NCI-H1436 (cell line): ENCODE measurements around the gene TWNK.
"Not testable (repeated sequence)": the region's sequence is repeated elsewhere in the genome, so short reads cannot be mapped to it uniquely, and the experiment has no call there.

Source experiments
- DNase-seq: peaks from one replicate; lab custom pipeline; 2025; lab: John Stamatoyannopoulos, UW

TWNK gene

DNA sequence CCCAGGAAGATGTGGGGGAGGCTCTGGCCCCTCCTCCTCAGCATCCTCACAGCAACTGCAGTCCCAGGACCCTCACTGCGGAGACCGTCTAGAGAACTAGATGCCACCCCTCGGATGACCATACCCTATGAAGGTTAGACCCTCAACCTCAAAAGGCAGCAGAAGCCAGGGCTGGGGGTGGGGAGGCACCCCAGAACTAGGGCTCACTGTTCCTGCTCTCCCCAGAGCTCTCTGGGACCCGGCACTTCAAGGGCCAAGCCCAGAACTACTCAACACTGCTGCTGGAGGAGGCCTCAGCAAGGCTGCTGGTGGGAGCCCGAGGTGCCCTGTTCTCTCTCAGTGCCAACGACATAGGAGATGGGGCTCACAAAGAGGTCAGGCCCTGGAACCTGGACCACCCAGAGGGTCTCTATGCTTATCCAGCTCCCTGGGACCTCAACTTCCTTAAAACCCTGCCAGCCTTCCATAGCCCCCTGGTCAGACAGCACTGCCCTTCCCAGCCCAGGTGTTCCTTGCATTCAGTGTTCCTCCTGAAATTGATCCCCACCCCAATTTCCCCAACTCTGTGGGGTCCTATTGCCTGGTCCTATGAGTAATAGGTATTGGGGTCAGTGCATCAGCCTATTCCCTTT lies 14.3 kb upstream of the TWNK start:
- DNase-seq, result no peak

DNA sequence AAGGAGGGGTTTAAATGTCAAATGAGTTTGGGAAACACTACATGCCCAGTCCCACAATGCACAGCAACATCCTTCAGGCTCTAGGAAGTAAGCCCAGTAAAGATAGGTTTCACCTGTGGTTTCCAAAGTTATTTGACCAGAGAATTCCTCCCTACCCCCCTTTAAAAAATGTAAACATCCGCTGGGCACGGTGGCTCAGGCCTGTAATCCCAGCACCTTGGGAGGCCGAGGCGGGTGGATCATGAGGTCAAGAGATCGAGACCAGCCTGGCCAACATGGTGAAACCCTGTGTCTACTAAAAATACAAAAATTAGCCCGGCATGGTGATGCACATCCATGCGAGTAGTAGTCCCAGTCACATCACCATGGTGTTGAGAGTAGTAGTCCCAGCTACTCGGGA lies 11.9 kb upstream of the TWNK start:
- DNase-seq, result not testable (repeated sequence)

DNA sequence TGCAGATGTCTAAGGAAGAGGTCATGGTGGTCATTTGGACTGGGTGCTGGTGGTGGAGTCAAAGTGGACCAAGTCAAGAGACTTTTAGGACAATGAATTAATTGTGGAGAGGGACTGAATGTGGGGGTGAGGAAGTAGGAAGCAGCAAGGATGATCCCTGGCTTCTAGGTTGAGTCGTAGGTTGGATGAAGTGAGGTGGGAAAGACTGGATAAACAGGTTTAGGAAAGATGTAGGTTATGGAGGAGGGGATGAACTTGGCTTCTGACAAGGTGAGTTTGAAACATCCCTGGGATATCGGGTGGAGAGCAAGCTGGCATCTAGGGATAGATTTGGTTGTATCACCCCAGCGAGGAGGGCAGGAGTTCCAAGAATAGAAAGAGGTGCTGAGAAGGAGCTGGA lies 10.4 kb upstream of the TWNK start:
- DNase-seq, result no peak

DNA sequence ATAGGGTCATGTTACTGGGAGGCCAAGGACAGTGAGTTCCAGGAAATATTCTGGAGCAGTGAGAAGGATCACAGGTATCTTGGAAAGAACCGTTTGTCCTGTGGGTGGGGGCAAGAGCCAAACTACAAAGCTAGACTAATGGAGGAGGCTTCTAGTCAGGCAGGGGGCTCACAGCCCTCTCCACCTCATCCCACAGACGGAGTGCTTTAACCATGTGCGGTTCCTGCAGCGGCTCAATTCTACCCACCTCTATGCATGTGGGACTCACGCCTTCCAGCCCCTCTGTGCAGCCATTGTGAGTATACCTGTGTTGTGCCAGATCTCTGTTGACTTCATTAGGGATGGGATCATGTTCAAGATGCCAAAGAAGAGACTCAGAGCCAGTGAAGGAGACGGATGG lies 9.9 kb upstream of the TWNK start:
- DNase-seq, result no peak

DNA sequence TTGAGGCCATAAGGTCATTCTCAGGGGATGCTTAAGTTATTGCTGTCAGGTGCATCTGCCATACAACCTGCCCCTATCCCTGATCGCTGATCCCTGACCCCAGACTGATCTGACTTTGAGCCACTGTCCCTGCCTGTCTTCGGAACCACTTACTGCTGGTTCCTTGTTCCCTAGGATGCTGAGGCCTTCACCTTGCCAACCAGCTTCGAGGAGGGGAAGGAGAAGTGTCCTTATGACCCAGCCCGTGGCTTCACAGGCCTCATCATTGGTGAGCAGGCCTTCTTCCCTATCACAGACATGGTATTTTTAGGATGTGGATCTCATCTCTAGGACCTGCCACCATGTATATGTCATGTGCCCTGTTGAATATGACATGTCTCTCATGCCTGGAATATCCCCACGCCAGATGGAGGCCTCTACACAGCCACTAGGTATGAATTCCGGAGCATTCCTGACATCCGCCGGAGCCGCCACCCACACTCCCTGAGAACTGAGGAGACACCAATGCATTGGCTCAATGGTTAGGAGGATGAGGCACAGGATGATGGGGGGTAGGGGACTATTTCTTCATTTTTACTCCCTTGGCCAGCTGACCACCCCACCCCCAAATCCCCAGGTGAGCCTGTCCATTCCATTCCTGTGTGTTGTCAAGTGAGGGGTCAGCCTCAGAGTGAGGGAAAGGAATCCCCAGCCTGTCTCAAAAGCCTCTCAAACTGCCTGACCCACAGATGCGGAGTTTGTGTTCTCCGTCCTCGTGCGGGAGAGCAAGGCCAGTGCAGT lies 9.0 kb upstream of the TWNK start:
- DNase-seq, result no peak

DNA sequence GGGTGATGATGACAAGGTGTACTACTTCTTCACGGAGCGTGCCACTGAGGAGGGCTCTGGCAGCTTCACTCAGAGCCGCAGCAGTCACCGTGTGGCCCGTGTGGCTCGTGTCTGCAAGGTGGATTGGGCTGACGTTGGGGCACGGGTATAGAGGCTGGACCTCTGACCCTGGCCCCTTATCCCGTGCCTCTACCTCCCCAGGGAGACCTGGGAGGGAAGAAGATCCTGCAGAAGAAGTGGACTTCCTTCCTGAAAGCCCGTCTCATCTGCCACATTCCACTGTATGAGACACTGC lies 8.5 kb upstream of the TWNK start:
- no peak for DNase-seq

DNA sequence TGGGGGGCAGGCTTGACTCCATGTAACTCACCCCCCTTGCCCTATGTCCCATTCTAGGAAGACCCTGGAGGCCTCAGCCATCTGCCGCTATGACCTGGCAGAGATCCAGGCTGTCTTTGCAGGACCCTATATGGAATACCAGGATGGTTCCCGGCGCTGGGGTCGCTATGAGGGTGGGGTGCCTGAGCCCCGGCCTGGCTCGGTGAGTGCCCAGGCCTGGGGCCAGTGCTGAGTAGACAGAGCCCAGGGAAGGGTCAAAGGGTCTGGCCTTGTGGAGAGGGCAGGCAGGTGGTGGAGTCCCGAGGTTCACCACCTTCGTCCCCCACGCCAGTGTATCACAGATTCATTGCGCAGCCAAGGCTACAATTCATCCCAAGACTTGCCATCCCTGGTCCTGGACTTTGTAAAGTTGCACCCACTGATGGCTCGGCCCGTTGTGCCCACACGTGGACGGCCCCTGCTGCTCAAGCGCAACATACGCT lies 7.5 kb upstream of the TWNK start:
- no peak for DNase-seq

DNA sequence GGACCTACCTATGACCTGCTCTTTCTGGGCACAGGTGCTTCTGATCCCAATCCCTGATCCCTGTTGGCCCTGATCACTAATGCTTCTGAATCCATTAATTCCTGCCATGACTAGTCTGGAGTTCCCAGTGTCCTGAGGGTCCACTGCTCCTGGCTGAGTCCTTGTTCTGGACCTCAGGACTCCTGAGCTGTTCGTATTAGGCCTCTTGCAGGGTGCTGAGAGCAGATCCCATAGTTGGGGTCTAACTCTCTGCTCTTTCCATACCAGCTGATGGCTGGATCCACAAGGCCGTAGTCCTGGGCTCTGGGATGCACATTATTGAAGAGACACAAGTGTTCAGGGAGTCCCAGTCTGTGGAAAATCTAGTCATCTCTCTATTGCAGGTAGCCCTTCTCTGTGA lies 7.0 kb upstream of the TWNK start:
- no peak for DNase-seq

DNA sequence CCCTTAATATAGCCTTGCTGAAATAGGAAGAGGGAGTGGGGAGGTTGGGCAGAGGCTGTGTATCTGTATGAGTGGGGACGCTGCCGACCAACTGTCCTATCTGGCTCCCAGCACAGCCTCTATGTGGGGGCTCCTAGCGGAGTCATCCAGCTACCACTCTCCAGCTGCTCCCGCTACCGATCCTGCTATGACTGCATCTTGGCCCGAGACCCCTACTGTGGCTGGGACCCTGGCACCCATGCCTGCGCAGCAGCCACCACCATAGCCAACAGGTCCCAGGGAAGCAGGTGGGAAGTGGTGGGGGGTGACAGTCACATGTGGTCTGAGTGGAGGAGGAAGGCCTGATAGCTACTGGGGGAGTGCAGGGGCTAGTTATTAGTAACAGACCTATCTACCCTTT lies 6.6 kb upstream of the TWNK start:
- DNase-seq, result no peak

DNA sequence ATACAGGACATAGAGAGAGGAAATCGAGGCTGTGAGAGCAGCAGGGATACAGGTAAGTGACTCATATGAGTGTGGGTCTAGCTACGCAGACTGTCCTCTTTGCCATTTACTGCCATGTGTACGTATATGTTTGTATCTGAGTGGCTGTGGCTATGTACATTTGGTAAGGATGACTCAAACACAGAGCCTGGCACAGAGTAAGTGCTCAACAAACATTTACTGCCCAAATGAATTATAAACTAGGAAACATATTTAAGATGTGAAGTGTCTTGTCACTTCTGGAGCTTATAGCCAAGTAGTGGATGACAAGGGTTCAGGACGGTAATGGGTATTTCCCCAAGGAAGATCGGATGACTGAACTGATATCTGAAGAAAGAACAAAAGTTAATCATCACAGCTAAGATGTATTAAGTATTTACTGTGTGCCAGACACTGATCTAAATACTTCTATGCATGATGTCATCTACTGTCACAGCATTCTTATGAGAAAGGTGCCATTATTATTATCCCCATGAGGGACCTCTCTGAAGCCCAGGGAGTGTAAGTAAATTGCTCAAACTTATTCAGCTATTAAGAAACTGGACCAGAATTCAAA lies 6.1 kb upstream of the TWNK start:
- no peak for DNase-seq

DNA sequence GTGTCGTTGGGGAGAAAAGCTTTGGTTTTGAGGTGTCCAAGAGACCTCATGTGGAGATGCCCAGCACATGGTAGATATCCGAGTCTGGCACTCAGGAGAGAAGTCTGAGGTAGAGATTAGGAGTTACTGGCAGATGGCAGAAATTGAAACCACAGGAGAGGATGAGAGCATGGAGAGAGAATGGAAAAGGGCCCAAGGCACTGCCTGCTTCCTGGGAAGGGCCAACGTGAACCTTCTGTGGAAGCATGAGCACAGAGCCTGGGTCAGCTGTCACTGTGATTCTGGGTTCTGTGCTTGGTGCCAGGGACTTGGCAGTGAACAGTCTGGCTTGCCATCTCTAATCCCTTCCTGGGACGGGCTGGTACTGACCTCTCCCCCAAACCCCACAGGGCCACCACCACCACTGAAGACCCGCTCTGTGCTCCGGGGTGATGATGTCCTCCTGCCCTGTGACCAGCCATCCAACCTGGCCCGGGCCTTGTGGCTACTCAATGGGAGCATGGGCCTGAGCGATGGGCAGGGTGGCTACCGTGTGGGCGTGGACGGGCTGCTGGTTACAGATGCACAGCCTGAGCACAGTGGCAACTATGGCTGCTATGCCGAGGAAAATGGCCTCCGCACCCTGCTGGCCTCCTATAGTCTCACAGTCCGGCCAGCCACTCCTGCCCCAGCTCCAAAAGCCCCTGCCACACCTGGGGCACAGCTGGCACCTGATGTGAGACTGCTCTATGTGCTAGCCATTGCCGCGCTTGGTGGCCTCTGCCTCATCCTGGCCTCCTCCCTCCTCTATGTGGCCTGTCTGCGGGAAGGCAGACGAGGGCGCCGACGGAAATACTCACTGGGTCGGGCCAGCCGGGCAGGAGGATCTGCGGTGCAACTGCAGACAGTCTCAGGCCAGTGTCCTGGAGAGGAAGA lies 4.2 kb upstream of the TWNK start:
- no peak for DNase-seq

DNA sequence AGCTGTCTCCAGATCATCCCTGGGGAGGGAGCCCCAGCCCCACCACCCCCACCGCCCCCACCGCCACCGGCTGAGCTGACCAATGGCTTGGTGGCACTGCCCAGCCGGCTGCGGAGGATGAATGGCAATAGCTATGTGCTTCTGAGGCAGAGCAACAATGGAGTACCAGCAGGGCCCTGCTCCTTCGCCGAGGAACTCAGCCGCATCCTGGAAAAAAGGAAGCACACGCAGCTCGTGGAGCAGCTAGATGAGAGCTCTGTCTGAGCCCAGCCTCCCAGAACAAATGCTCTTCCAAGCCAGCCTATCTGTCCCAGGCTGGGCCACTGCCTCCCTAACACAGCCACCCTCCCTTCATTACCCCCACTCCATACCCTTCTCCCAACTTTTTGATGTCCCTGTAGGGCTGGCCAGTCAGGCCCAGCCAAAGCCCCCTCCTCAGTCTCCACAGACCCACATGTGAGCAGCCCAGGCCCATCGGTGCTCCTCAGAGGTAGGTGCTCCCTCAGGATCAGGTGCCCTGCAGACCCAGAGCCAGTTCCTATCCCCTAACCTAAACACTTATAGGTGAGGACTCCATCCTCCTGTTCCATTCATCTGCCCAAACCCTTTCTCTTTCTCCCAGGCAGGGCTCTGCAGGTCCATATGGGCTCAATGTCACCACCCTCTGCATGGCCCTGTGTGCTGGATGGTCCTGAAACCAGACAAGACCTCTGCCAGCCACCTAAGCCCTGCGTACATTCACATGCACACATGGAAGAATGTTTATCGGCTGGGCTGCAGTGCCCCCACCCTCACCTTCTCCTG lies 3.3 kb upstream of the TWNK start:
- no peak for DNase-seq

DNA sequence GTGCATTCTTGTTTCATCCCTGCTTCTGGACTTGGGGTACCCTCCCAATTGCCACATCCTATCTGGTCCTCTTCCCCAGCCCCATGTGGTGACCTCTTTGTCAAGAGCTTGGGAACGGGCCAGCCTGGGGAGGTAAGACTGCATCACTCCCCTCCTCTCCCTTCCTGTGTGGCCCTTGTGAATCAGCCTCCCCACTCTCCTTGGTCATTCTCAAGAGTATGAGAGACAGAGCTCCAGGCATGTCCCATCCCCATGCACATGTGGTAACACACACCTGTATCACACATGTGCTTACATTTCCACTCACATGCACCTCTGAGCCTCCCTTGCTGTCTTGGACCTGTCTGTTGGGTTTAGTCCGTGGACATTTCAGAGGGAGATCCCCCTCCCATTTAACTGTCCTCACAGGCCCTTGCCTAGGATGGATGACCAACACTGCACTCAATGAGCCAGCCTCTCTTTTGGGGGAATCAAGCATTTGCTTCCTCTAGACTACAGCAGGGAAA lies 2.6 kb upstream of the TWNK start:
- no peak for DNase-seq

DNA sequence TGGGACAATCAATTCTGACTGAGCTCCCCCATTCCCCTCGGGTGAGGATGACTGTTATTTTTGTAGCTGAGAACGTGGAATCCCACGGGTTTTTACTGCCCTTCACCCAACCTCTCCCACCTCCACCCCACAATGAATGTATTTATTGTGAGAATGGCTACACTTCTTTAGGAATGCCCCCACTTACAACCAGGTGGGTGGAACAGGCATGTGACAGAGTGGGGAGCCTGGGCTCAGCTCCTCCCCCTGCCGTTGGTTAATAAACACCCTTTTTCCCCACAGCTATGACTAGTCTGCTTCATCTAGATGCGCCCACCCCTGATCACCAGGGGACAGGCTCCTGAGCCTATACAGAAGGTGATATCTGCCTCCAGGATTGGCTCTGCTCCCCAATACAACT lies 2.0 kb upstream of the TWNK start:
- no peak for DNase-seq

DNA sequence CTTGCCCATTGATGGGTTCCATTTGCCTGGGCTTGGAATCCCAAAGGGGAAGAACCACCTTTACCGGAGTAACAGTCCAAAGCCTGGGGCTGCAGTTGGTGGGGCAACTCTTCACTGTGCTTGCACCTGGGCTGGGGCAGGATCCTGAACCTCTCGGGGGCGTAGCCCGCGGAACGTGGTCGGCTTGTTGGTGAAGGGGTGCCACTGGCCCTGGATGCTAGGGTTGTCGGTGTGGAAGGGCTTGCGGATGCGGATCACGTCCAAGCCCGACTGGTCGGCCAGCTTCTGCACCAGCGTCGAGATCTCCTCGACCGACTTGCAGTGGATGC lies 756 bp upstream of the TWNK start:
- DNase-seq, result no peak

DNA sequence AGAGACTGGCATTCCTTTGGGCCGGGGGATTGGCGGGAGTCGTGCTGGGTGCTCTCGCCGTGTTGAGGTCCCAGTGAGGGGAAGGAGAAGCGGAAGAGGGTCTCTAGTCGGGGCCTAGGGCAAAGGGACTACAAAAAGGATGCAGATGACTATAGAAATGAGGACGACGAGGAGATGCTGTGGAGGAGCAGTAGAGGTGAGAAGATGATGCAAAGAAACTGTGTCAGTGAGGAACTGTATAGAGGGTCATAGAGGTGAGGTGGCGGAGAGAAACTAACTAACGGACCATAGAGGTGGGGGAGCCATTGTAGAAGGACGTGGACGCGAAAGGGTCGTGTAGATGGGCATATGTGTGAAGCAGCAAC lies 324 bp downstream of the TWNK start:
- no peak for DNase-seq

DNA sequence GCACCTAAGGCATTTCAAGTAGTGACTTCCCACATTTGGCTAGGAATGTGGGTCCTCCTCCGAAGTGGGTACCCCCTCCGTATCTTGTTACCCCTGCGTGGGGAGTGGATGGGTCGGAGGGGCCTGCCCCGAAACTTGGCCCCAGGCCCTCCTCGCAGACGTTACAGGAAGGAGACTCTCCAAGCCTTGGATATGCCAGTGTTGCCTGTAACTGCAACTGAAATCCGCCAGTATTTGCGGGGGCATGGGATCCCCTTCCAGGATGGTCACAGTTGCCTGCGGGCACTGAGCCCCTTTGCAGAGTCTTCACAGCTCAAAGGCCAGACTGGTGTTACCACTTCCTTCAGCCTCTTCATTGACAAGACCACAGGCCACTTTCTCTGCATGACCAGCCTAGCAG lies 823 bp downstream of the TWNK start:
- DNase-seq, result no peak

DNA sequence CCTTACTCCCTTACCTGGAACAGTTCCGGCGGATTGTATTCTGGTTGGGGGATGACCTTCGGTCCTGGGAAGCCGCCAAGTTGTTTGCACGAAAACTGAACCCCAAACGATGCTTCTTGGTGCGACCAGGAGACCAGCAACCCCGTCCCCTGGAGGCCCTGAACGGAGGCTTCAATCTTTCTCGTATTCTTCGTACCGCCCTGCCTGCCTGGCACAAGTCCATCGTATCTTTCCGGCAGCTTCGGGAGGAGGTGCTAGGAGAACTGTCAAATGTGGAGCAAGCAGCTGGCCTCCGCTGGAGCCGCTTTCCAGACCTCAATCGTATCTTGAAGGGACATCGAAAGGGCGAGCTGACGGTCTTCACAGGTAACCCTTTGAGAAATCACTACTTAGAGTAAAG lies 1.7 kb downstream of the TWNK start:
- no peak for DNase-seq

DNA sequence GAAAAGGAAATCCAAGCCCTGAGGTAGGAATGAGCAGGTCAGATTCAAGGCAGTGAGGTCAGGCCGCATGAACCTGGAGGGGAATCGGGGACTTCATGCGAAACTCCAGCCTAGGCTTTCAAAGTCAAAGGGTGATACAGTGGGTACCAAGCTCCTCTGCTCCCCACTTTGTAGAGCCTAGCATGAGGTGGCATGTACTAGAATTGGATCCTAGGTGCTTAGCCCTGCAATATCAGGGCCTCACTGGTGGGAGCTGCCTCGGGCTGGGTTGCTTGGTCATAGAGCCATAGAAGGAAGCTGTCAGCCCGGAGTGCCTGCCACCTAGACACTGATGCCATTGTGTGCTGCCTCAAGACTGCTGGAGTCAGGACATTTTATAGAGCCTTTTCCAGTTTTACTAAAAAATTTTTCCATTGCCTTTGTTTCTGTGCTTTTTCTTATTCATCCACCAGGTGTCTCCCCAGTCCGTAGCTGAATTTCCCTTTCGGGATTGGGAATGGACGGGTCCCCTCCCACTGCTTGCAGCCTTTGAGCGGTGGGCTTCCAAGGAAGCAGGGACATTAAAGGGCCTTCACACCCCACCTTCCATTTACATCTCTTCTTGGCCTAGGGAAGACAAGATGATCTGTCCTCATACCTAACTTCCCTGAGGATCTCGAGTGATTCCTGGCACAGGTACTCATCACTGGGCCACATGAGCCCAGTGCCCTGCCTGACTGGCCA lies 6.8 kb downstream of the TWNK start:
- no peak for DNase-seq

DNA sequence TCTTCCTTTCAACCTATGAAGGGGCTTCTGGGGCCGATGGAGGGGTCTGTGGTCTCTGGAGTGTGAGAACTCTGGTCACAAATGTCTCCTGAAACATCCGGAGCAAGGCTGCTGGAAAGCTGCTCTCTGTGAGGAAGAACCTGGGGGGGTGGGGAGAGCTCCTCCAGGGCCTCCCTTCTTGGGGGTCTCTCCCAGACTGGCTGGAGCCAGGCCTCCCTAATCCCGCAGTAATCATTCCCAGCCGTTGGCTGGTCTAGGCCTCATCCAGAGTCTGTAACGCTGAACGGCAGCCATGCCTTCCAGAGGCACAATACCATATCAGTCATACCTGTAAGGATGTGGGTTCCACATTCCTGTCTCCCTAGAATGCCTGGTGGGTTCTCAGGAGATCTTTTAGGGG lies 7.8 kb downstream of the TWNK start:
- DNase-seq, result no peak

DNA sequence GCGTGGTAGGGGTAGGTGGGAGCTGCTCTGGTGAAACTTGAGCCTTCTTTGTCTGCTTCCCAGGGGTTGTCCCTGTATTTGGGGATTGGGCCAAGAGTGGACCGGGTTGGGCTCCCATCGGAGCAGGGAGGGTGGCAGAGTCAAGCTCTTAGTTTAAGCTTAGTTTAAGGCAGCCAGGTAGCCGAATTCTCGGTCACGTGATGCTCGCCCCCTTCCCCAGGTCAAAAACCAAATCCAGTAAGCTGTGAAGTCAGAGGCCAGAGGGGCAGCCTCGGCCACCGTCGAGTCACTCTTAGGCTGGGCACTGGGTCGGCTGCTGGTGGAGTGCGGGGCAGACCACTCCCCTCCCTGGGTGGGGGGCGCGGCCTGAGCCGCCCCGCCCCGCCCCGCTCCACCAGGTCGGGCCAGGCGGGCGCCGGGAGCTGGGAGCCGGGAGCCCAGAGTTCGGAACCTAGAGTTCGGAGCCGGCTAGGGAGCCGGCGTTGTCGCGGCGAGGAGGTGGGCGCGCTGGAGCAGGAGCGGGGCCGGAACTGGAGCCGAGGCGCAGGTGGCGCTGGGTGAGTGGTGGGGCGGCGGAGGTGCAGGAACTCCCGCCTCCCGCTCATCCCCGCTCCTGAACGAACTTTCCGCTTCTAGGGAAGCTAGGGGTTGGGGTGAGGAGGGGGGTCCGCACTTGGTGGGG lies 9.5 kb downstream of the TWNK start:
- DNase-seq, result peak; percentile 22
